HCT116 (cell line): Measurements from ENCODE around the gene USP9Y. TPM values are rescaled to one million over a fixed set of nuclear protein-coding genes. Genes with fewer than 3 reads are reported as not detected.

Experiments used
- ATAC-seq: fragments of 200-7000 bp; cut with Tn5 transposase; 2 replicates; pipeline ENCODE4 v1.9.1; 2020; ENCODE audit warnings: mild to moderate bottlenecking, moderate library complexity
- BruUV-seq: library from RNA; stranded (reverse); fragments of 400-500 nt; replicated peaks from 2 replicates; lab custom pipeline; 2021; lab: Mats Ljungman, UMichigan
- CTCF ChIA-PET: fragments of 300-600 bp; sonication (Branson Sonifier 250); formaldehyde crosslinking; loops from one replicate; lab custom pipeline; 2021; ENCODE audit warnings: antibody characterized with exemption; lab: Charles Lee
- POLR2A ChIA-PET: fragments of 300-600, 350-600 bp; sonication (Branson Sonifier 250); formaldehyde crosslinking; loops from one replicate; lab custom pipeline; 2021; ENCODE audit warnings: antibody characterized with exemption; lab: Charles Lee
- RAD21 ChIA-PET, 2 experiments: fragments of 300-600 bp; sonication (Branson Sonifier 250); formaldehyde crosslinking; loops; one replicate each; lab custom pipeline; 2023; ENCODE audit warnings: low total read pairs in 2 of 2; ENCODE audit not compliant: uncharacterized antibody in 2 of 2, unreplicated experiment in 2 of 2, low non-redundant PET in 1 of 2; lab: Charles Lee
- DNase-seq: peaks from one replicate; pipeline ENCODE4 v3.0.0-alpha.2; 2010; ENCODE audit warnings: low read depth, low spot score
- H2AFZ ChIP-seq: fragments of 200-600 bp; shearing (Covaris generic), sonication (generic); 2 replicates; pipeline ENCODE4 v1.6.1; 2017; ENCODE audit warnings: low read depth, mixed run types, mixed read lengths, antibody characterized with exemption, low read length; ENCODE audit not compliant: poor library complexity, severe bottlenecking
- H3K27ac ChIP-seq: 2 replicates; pipeline ENCODE4 v1.5.1; 2012; ENCODE audit warnings: low read depth, low read length
- H3K27me3 ChIP-seq: fragments of 200-600 bp; sonication (generic); 2 replicates; pipeline ENCODE4 v1.6.1; 2016; ENCODE audit warnings: mixed run types, low read length, mixed read lengths; ENCODE audit not compliant: insufficient read depth
- H3K36me3 ChIP-seq, 2 experiments: fragments of 200-500 bp in 1 of 2; fragments of 200-600 bp in 1 of 2; sonication (Bioruptor generic) in 1 of 2; sonication (generic) in 1 of 2; 2 replicates each; pipeline versions ENCODE4 v1.5.1 to v1.6.1; 2014 to 2016; ENCODE audit warnings: low read length in 2 of 2, inconsistent platforms in 1 of 2, mixed read lengths in 1 of 2, mixed run types in 1 of 2; ENCODE audit not compliant: insufficient read depth in 2 of 2, control insufficient read depth in 1 of 2
- H3K4me1 ChIP-seq, 2 experiments: fragments of 200-600 bp in 1 of 2; sonication (generic) in 1 of 2; 2 replicates each; pipeline versions ENCODE4 v1.5.1 to v1.6.1; 2012 to 2017; ENCODE audit warnings: low read length in 2 of 2, inconsistent platforms in 1 of 2, mild to moderate bottlenecking in 1 of 2, mixed read lengths in 1 of 2, mixed run types in 1 of 2, moderate library complexity in 1 of 2; ENCODE audit not compliant: insufficient read depth in 2 of 2, control insufficient read depth in 1 of 2
- H3K4me2 ChIP-seq: fragments of 200-600 bp; sonication (generic); 2 replicates; pipeline ENCODE4 v1.6.1; 2017; ENCODE audit warnings: mixed run types, low read length, mixed read lengths
- H3K4me3 ChIP-seq, 2 experiments: fragments of 200-600 bp in 1 of 2; sonication (generic) in 1 of 2; replicated peaks in 1 of 2; 2 replicates each; pipeline ENCODE4 v1.5.1; 2011 to 2016; ENCODE audit warnings: low read length in 2 of 2, control low read depth in 1 of 2, low read depth in 1 of 2, mild to moderate bottlenecking in 1 of 2, mixed read lengths in 1 of 2, mixed run types in 1 of 2
- H3K79me2 ChIP-seq: fragments of 200-600 bp; sonication (generic); 2 replicates; pipeline ENCODE4 v1.6.1; 2017; ENCODE audit warnings: mild to moderate bottlenecking, mixed run types, low read length, moderate library complexity, mixed read lengths; ENCODE audit not compliant: insufficient read depth
- H3K9ac ChIP-seq: fragments of 200-600 bp; sonication (generic); 2 replicates; pipeline ENCODE4 v1.6.1; 2016; ENCODE audit warnings: low read length, mixed read lengths
- H3K9me2 ChIP-seq: fragments of 200-600 bp; sonication (generic), shearing (Covaris generic); 2 replicates; pipeline ENCODE4 v1.6.1; 2017; ENCODE audit warnings: mixed run types, mild to moderate bottlenecking, moderate library complexity; ENCODE audit not compliant: insufficient read depth
- H3K9me3 ChIP-seq, 2 experiments: fragments of 200-500 bp in 1 of 2; fragments of 200-600 bp in 1 of 2; sonication (Bioruptor generic) in 1 of 2; sonication (generic) in 1 of 2; 2 replicates each; pipeline ENCODE4 v1.6.1; 2014 to 2017; ENCODE audit warnings: low read length in 2 of 2, mixed read lengths in 2 of 2, inconsistent platforms in 1 of 2, low read depth in 1 of 2, mild to moderate bottlenecking in 1 of 2, mixed run types in 1 of 2, moderate library complexity in 1 of 2; ENCODE audit not compliant: control insufficient read depth in 1 of 2, insufficient read depth in 1 of 2
- H4K20me1 ChIP-seq: fragments of 200-600 bp; sonication (generic), shearing (Covaris generic); 2 replicates; pipeline ENCODE4 v1.6.1; 2017; ENCODE audit warnings: mixed run types, mild to moderate bottlenecking, moderate library complexity; ENCODE audit not compliant: insufficient read depth
- CBX3 ChIP-seq: IDR thresholded peaks from 2 replicates; pipeline ENCODE4 v1.6.1; 2012; ENCODE audit warnings: low read depth
- CEBPB ChIP-seq: IDR thresholded peaks from 2 replicates; pipeline ENCODE4 v1.6.1; 2012; ENCODE audit warnings: low read depth
- EGR1 ChIP-seq: IDR thresholded peaks from 2 replicates; pipeline ENCODE4 v1.6.1; 2012; ENCODE audit warnings: low read depth
- ELF1 ChIP-seq: IDR thresholded peaks from 2 replicates; pipeline ENCODE4 v1.6.1; 2012; ENCODE audit warnings: low read depth, borderline replicate concordance
- EZH2 ChIP-seq: fragments of 200-600 bp; sonication (generic); IDR thresholded peaks from 2 replicates; pipeline ENCODE4 v1.6.1; 2017; ENCODE audit warnings: antibody characterized with exemption, mixed run types
- EZH2phosphoT487 ChIP-seq: fragments of 200-600 bp; IDR thresholded peaks from 2 replicates; pipeline ENCODE4 v1.6.1; 2018; ENCODE audit warnings: antibody characterized with exemption, borderline replicate concordance
- FOSL1 ChIP-seq: IDR thresholded peaks from 2 replicates; pipeline ENCODE4 v1.6.1; 2012; ENCODE audit warnings: low read depth
- JUND ChIP-seq: IDR thresholded peaks from 2 replicates; pipeline ENCODE4 v1.6.1; 2012
- MAX ChIP-seq: IDR thresholded peaks from 2 replicates; pipeline ENCODE4 v1.6.1; 2012
- POLR2AphosphoS5 ChIP-seq: IDR thresholded peaks from 2 replicates; pipeline ENCODE4 v1.6.1; 2011; ENCODE audit warnings: mild to moderate bottlenecking, low read depth, low read length, moderate library complexity
- RAD21 ChIP-seq: IDR thresholded peaks from 2 replicates; pipeline ENCODE4 v1.6.1; 2012; ENCODE audit warnings: low read depth, mild to moderate bottlenecking
- REST ChIP-seq: IDR thresholded peaks from 2 replicates; pipeline ENCODE4 v1.6.1; 2012; ENCODE audit warnings: low read depth
- SIN3A ChIP-seq: IDR thresholded peaks from 2 replicates; pipeline ENCODE4 v1.6.1; 2012; ENCODE audit warnings: low read depth
- SP1 ChIP-seq: IDR thresholded peaks from 2 replicates; pipeline ENCODE4 v1.6.1; 2012; ENCODE audit warnings: low read depth
- SRF ChIP-seq: IDR thresholded peaks from 2 replicates; pipeline ENCODE4 v1.6.1; 2012; ENCODE audit warnings: low read depth
- TCF7L2 ChIP-seq: IDR thresholded peaks from 2 replicates; pipeline ENCODE4 v1.7.0; 2011; ENCODE audit warnings: borderline replicate concordance, inconsistent platforms; ENCODE audit not compliant: insufficient read depth, insufficient read length; ENCODE audit errors: extremely low read depth
- YY1 ChIP-seq: IDR thresholded peaks from 2 replicates; pipeline ENCODE4 v1.6.1; 2011; ENCODE audit warnings: low read length, low read depth, moderate library complexity, mild to moderate bottlenecking; ENCODE audit not compliant: insufficient replicate concordance; ENCODE audit errors: extremely low read depth
- ZFX ChIP-seq: fragments of 450-650 bp; IDR thresholded peaks from 2 replicates; pipeline ENCODE4 v1.6.1; 2017
- ZNF274 ChIP-seq: fragments of 200-500 bp; sonication (Bioruptor generic); IDR thresholded peaks from 2 replicates; pipeline ENCODE4 v1.6.1; 2014; ENCODE audit warnings: mild to moderate bottlenecking, low read depth, low read length, inconsistent platforms
- intact Hi-C: fragments of 100-400 bp; cut with micrococcal nuclease; formaldehyde crosslinking; loops from 2 replicates; pipeline ENCODE4 v1.10.0; 2022
- total RNA-seq: library from RNA; stranded (reverse); gene quantifications from one replicate; pipeline ENCODE4 v1.2.1, GENCODE V29; 2021; ENCODE audit not compliant: unreplicated experiment
- TF ChIP-seq, protein P1 (sequence below), 3 experiments: fragments of 200-600 bp in 1 of 3; sonication (generic) in 1 of 3; IDR thresholded peaks in 2 of 3; conservative IDR thresholded peaks in 1 of 3; 2 replicates each; pipeline ENCODE4 v1.5.1; 2012 to 2017; ENCODE audit warnings: low read depth in 2 of 3, low read length in 2 of 3, antibody characterized with exemption in 1 of 3, borderline replicate concordance in 1 of 3, control low read depth in 1 of 3, mild to moderate bottlenecking in 1 of 3, mixed read lengths in 1 of 3, mixed run types in 1 of 3, moderate library complexity in 1 of 3; ENCODE audit not compliant: insufficient read depth in 1 of 3

Gene USP9Y
- total RNA-seq, 1 experiment from 2014 or later = 4.4 TPM

DNA sequence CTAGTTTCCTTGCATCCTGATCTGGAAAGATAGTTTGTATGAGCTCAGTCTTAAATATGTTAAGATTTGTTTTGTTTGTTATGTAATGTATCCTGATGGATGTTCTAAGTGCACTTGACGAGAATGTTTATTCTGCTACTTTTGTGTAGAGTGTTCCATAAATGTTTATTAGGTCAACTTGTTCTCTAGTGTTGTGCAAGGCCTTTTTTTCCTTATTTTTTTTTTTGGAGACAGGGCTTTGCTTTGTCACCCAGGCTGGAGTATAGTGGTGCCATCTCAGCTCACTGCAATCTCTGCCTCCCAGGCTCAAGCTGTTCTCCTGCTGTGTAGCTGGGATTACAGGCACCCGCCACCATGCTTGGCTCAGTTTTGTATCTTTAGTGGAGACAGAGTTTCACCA is 28.7 kb downstream of the USP9Y start (continued):
- TF ChIP-seq YY1 (no peak), EZH2 (no peak), CEBPB (no peak), SP1 (no peak), ELF1 (no peak), SIN3A (no peak), TCF7L2 (no peak), FOSL1 (no peak)

GRCh38 chrY:12733625-12734024 is 32.6 kb downstream of the USP9Y start:
- Histone ChIP-seq H3K36me3 (no peaks in the 10 kb centered on the region), H3K9me2 (no peaks in the 10 kb centered on the region), H2AFZ (no peak overlapping the region), H3K79me2 (no peaks in the 10 kb centered on the region), H3K9me3 (no peaks in the 10 kb centered on the region), H3K9ac (no peak overlapping the region), H3K4me3 (no peak overlapping the region), H3K4me1 (no peaks in the 10 kb centered on the region), H3K4me2 (no peak overlapping the region), H3K27ac (no peak overlapping the region), H4K20me1 (no peaks in the 10 kb centered on the region), H3K27me3 (no peaks in the 10 kb centered on the region)
- ATAC-seq (no peak), DNase-seq (no peak)
- ChIA-PET POLR2A (no interaction called here), CTCF (no interaction called here), RAD21 (no interaction called here)
- intact Hi-C loops = no loop called here
- BruUV-seq = no TSS peak
- TF ChIP-seq REST (no peak), TCF7L2 (no peak), POLR2AphosphoS5 (no peak), RAD21 (no peak), MAX (no peak), SIN3A (no peak), SP1 (no peak), SRF (no peak), CBX3 (no peak), CEBPB (no peak), EGR1 (no peak), ZNF274 (no peak), EZH2 (no peak), JUND (no peak), ELF1 (no peak), ZFX (no peak), EZH2phosphoT487 (no peak)
- TF ChIP-seq, protein P1, sequence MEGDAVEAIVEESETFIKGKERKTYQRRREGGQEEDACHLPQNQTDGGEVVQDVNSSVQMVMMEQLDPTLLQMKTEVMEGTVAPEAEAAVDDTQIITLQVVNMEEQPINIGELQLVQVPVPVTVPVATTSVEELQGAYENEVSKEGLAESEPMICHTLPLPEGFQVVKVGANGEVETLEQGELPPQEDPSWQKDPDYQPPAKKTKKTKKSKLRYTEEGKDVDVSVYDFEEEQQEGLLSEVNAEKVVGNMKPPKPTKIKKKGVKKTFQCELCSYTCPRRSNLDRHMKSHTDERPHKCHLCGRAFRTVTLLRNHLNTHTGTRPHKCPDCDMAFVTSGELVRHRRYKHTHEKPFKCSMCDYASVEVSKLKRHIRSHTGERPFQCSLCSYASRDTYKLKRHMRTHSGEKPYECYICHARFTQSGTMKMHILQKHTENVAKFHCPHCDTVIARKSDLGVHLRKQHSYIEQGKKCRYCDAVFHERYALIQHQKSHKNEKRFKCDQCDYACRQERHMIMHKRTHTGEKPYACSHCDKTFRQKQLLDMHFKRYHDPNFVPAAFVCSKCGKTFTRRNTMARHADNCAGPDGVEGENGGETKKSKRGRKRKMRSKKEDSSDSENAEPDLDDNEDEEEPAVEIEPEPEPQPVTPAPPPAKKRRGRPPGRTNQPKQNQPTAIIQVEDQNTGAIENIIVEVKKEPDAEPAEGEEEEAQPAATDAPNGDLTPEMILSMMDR (IDR thresholded peaks at IDR 0.05 in 2 of 3, conservative IDR thresholded peaks at IDR 0.05 in 1 of 3; ENCODE audit: borderline replicate concordance in 1 of 3, insufficient read depth in 1 of 3, low read depth in 2 of 3, low read length in 2 of 3) = no peak
